ENCODE data around the gene KCNK4. TPM values are rescaled to one million over a fixed set of nuclear protein-coding genes. Genes with fewer than 3 reads are reported as not detected.

The KCNK4 gene
- total RNA-seq, 1 donor: not detected

GRCh38 chr11:64340671-64341335 is 49.7 kb downstream of the KCNK4 start:
- H3K4me3 ChIP-seq (ENCODE audit: low read depth, low read length): no peak overlapping the region
- TF ChIP-seq CTCF (IDR thresholded peaks at IDR 0.05; ENCODE audit: insufficient read depth, low read depth, low read length): no peak
- DNase-seq (ENCODE audit: low read depth): no peak

GRCh38 chr11:64341429-64341828 is 50.3 kb downstream of the KCNK4 start:
- no peak overlapping the region for H3K4me3 ChIP-seq (ENCODE audit: low read depth, low read length)
- no peak for DNase-seq (ENCODE audit: low read depth)
- no peak for TF ChIP-seq CTCF (IDR thresholded peaks at IDR 0.05; ENCODE audit: insufficient read depth, low read depth, low read length)

GRCh38 chr11:64341851-64342791 is 51.0 kb downstream of the KCNK4 start:
- peak overlapping the region; percentile 48 for H3K4me3 ChIP-seq (ENCODE audit: low read depth, low read length)
- peak; percentile 86 for DNase-seq (ENCODE audit: low read depth)
- peak; percentile 58 for TF ChIP-seq CTCF (IDR thresholded peaks at IDR 0.05; ENCODE audit: insufficient read depth, low read depth, low read length)

GRCh38 chr11:64342869-64343745 is 52.0 kb downstream of the KCNK4 start:
- H3K4me3 ChIP-seq (ENCODE audit: low read depth, low read length): peak overlapping the region; percentile 48
- DNase-seq (ENCODE audit: low read depth): no peak
- TF ChIP-seq CTCF (IDR thresholded peaks at IDR 0.05; ENCODE audit: insufficient read depth, low read depth, low read length): no peak

- H3K4me3 ChIP-seq (ENCODE audit: low read depth, low read length): no peak overlapping the region
- TF ChIP-seq CTCF (IDR thresholded peaks at IDR 0.05; ENCODE audit: insufficient read depth, low read depth, low read length): peak; percentile 22
- no peak for DNase-seq (ENCODE audit: low read depth)
These were observed 52.9 kb downstream of the KCNK4 start for GRCh38 chr11:64343767-64344559.

GRCh38 chr11:64344787-64345186 is 53.7 kb downstream of the KCNK4 start:
- H3K4me3 ChIP-seq (ENCODE audit: low read depth, low read length): no peak overlapping the region
- no peak for TF ChIP-seq CTCF (IDR thresholded peaks at IDR 0.05; ENCODE audit: insufficient read depth, low read depth, low read length)
- DNase-seq (ENCODE audit: low read depth): no peak

Measured in fibroblast of villous mesenchyme (primary cell).